GM19452 (cell line): Measurements from ENCODE around the gene ZNF740.
"Not testable (repeated sequence)": the region's sequence is repeated elsewhere in the genome, so short reads cannot be mapped to it uniquely, and the experiment has no call there.

Source experiments
- ATAC-seq: cut with Tn5 transposase; IDR thresholded peaks from one replicate; pipeline ENCODE4 v1.9.1; 2021; ENCODE audit not compliant: unreplicated experiment

Gene ZNF740

GRCh38 chr12:53172352-53172751, 8.2 kb upstream of the ZNF740 start:
- no peak for ATAC-seq

GRCh38 chr12:53173085-53173715, 7.3 kb upstream of the ZNF740 start:
- no peak for ATAC-seq

GRCh38 chr12:53174881-53175491, 5.5 kb upstream of the ZNF740 start:
- ATAC-seq = no peak

- no peak for ATAC-seq
Measured at GRCh38 chr12:53176750-53177149, 3.8 kb upstream of the ZNF740 start.

GRCh38 chr12:53177447-53177846, 3.1 kb upstream of the ZNF740 start:
- ATAC-seq = not testable (repeated sequence)

- not testable (repeated sequence) for ATAC-seq
Measured at GRCh38 chr12:53178803-53179202, 1.7 kb upstream of the ZNF740 start.

GRCh38 chr12:53179687-53180219, 769 bp upstream of the ZNF740 start:
- peak; percentile 17 for ATAC-seq

GRCh38 chr12:53180931-53181645, 566 bp downstream of the ZNF740 start:
- ATAC-seq = peak; percentile 46

GRCh38 chr12:53181935-53182334, 1.4 kb downstream of the ZNF740 start:
- no peak for ATAC-seq

GRCh38 chr12:53182903-53183302, 2.4 kb downstream of the ZNF740 start:
- no peak for ATAC-seq

- ATAC-seq = no peak
Measured at GRCh38 chr12:53184828-53185227, 4.3 kb downstream of the ZNF740 start.

GRCh38 chr12:53185582-53186153, 5.1 kb downstream of the ZNF740 start:
- no peak for ATAC-seq

- ATAC-seq = no peak
Measured at GRCh38 chr12:53186745-53187144, 6.2 kb downstream of the ZNF740 start.

- ATAC-seq = no peak
Measured at GRCh38 chr12:53187145-53187899, 6.8 kb downstream of the ZNF740 start.

- ATAC-seq = no peak
Measured at GRCh38 chr12:53190108-53190729, 9.7 kb downstream of the ZNF740 start.

- ATAC-seq = no peak
Measured at GRCh38 chr12:53191096-53191884, 10.8 kb downstream of the ZNF740 start.

- no peak for ATAC-seq
Measured at GRCh38 chr12:53191885-53192530, 11.5 kb downstream of the ZNF740 start.

- no peak for ATAC-seq
Measured at GRCh38 chr12:53192531-53193021, 12.1 kb downstream of the ZNF740 start.

GRCh38 chr12:53193040-53193439, 12.5 kb downstream of the ZNF740 start:
- ATAC-seq = no peak
